HG03460 (cell line): ENCODE measurements around the gene CYP4F2.
"Not testable (repeated sequence)": the region's sequence is repeated elsewhere in the genome, so short reads cannot be mapped to it uniquely, and the experiment has no call there.

Experiments used
- ATAC-seq: cut with Tn5 transposase; IDR thresholded peaks from one replicate; pipeline ENCODE4 v1.9.1; 2021; ENCODE audit not compliant: unreplicated experiment

CYP4F2 gene

DNA sequence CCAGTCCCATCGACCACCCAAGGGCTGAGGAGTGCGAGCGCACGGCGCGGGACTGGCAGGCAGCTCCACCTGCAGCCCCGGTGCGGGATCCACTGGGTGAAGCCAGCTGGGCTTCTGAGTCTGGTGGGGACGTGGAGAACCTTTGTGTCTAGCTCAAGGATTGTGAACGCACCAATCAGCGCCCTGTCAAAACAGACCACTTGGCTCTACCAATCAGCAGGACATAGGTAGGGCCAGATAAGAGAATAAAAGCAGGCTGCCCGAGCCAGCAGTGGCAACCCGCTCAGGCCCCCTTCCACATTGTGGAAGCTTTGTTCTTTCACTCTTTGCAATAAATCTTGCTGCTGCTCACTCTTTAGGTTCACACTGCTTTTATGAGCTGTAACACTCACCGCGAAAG lies 2.2 kb upstream of the CYP4F2 start:
- not testable (repeated sequence) for ATAC-seq

DNA sequence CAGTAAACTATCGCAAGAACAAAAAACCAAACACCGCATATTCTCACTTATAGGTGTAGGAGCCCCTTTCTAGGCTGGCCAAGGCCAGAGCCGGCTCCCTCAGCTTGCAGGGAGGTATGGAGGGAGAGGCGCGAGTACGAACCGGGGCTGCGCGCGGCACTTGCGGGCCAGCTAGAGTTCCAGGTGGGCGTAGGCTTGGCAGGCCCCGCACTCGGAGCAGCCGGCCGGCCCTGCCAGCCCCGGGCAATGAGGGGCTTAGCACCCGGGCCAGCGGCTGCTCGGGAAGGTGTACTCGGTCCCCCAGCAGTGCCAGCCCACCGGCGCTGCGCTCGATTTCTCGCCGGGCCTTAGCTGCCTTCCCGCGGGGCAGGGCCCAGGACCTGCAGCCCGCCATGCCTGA lies 1.7 kb upstream of the CYP4F2 start:
- ATAC-seq = not testable (repeated sequence)

DNA sequence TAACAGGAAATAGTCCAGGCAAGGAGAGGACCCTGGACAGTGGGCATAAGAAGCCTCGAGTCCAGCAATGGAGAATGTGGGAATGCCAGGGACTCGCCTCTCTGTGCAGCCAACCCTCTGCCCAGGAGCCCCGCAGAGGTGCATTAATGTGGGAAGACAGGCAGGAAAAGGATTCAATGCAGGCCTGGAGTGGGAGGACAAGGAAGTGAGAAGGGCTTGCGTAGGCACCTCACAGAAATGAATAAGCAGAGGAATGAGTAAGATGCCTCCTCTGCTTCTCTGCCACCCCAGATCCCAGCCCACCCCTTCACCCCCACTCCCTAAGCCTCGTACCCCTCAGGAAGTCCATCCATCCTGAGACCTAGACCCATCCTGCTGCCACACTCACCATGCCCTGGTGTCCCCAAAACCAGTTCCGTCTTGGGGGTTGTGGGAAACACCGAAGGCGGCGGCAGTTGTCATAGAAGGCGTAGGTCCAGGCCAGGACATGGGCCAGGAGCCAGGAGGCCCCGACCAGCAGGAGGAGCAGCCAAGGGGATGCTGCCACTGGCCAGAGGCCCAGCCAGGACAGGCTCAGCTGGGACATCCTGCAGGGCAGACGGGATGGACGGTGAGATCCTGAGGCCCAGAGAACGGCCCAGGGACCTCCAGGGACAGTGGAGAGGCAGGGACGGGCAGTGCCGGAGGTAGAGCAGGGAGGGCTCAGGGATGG lies 692 bp downstream of the CYP4F2 start:
- ATAC-seq = no peak

DNA sequence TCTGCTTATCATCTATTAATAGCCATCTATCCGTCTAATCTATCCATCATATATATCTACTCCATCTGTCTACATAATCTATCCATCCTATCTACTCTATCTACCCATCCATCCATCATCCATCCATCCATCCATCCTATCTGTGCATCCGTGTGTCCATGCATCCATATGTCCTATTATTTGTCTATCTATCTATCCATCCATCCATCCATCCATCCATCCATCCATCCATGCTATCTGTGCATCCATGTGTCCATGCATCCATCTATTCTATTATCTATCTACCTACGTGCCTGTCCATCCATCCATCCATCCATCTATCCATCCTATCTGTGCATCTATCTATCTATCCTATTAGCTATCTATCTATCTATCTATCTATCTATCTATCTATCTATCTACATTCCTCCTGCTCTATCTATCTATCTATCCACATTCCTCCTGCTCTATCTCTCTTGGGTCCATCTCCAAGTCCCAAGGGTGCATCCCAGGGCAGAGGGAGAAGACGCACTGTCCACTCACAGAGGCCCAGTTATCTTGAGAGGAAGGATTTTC lies 1.9 kb downstream of the CYP4F2 start:
- no peak for ATAC-seq

DNA sequence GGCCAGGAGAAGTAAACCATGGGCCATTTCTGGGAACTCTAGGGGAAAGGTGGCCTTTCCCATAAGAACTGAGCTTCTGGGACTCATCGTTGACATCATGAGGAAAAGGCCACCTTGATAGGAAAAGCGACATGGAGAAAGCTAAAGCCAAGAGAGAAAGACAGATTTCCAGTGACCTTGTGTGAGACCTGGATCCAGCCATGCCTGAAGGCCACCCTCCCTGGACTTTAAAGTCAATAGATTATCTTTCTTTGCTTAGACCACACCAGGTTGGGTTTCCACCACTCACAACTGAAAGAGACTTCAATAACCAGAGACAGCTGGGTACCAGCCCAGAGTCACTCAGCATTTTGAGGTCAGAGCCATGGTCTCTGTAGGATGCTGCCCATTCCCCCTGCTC lies 3.5 kb downstream of the CYP4F2 start:
- no peak for ATAC-seq

DNA sequence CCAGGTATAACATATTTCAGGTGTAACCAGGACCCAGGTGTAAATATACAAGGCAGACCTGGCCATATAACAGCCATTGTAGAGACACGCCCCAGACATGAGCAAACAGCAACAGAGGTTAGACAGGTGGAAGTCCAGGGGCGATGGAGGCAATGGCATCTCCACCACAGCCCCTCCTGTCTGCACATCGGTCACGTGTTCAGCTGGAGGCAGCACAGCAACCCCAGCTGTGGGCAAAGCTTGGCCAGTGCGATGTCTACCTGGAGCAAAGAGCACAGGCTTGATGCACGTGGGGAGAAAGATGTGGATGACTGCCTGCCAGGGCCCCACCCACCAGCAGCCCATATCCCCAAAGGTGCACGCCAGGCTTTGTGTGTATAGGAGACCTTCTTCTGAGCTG lies 4.4 kb downstream of the CYP4F2 start:
- no peak for ATAC-seq

DNA sequence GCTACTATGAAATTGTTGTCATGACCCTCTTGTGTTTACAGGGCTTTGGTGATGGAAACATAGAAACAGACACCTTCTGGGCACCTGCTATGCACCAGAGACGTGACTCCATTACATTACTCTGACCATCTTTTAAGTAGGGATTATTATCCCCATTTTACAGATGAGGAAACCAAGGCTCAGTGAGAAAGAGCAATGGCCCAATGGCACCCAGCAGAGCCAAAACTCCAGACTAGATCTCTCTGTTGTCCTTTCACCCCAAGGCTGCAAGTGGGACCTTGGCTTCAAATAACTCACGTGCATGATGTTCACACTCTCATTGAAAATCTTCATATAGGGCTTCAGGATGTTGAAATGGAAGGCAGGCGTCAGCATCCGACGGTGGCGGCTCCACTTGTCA lies 5.9 kb downstream of the CYP4F2 start:
- no peak for ATAC-seq

DNA sequence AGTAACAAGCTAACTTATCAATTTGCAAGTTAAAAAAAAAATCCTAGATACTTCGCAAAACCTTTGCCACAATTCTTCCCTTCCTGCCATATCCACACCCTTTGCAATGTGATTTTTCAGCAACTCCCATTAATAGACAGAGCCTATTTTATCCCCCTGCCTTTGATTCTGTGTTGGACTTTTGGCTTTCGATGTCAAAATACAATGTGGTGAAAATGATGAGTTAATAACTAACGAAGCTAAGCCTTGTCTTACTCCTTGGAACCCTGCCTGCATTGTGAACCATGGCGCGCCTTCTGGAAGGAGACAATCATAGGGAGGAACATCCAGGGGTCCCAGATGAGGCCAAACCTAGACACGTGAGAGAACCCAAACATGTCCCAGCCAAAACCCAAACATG lies 6.4 kb downstream of the CYP4F2 start:
- ATAC-seq = no peak

DNA sequence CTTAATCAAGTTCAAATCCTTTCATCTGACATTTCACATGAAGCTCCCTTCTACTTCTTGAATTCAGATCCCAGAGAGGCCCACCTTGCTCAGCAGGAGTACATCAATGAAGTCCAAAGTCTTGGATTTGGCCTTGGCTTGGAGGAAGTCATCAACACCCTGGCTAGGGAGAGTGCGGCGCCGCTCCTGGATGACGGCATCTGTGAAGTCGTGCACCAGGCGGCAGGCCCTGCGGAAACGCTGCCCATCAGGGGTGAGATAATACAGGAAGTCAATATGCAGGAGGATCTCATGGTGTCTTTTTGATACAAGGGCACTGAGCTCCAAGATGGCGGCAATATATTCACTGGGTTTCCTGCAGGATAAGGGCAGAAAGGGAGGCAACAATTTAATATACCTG lies 8.5 kb downstream of the CYP4F2 start:
- not testable (repeated sequence) for ATAC-seq

DNA sequence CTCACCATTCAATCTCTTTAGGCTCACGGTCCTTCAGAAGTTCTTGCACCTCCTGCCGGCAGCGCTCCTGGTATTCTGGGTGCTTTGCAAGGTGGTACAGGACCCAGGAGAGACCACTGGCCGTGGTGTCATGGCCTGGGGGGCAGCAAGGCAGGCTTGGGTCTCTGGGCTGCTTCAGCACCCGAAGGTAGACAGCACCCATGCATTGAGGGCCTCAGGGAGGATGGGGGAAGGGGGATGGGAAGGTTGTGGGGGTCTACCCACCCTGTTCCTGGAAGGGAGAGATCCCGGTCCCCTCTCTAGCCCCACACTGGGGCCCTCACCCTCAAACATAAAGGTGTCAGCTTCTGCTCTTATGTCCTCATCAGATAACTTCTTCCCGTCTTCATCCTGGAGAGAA lies 12.0 kb downstream of the CYP4F2 start:
- no peak for ATAC-seq

DNA sequence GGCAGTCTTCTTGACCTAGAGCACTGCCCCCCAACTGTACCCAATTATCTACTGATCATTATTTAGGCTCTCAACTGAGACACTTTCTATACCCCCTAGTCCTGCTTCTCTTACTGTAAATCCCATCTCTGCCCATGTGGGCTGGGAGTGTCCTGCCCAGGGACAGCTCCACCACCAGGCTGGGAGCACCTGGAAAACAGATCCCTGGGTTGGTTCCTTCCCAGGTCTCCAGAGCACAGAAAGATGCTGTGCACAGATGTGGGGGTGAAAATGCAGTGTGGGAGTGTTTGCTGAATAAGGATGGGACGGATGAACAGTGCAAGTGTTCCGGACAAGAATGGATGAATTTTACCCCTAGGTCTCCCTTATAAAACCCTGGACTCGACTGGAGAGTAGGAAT lies 12.7 kb downstream of the CYP4F2 start:
- ATAC-seq = no peak

DNA sequence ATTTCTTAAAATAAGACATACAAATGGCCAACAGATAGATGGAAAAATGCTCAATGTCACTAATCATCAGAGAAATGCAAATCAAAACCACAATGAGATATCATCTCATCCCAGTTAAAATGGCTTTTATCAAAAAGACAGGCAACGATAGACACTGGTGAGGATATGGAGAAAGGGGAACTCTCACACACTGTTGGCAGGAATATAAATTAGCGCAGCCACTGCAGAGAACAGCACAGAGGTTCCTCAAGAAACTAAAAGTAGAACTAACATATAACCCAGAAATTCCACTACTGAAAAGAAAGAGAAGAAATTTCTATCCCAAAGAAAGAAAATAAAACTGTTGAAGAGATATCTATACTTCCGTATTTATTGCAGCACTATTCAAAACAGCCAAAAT lies 14.5 kb downstream of the CYP4F2 start:
- ATAC-seq = not testable (repeated sequence)

DNA sequence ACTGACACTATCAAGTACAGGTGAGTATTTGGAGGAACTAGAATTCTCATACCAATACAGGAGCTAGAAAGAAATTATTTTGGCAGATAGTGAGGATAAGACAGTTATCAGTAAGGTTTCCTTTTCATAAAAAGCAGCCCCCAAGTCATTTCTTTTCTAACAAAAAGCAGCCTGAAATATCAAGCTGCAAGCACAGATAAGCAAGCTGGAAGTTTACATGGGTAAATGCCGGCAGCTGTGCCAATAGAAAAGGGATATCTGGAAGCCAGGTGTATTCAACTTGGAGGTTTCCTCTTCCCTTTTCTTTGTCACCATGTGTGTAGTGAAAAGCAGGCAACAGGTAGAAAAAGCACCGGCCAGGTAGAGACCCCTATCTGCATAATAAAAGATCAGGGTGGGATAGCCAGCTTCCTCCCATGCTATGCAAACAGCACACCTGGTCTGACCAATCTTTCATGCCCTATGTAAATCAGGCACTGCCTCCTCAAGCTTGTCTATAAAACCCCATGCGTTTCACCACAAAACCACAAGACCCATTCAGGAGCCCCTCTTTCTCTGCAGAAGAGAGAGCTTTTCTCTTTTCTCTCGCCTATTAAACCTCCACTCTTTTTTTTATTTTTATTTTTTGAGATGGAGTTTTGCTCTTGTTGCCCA lies 22.9 kb downstream of the CYP4F2 start:
- ATAC-seq = no peak

DNA sequence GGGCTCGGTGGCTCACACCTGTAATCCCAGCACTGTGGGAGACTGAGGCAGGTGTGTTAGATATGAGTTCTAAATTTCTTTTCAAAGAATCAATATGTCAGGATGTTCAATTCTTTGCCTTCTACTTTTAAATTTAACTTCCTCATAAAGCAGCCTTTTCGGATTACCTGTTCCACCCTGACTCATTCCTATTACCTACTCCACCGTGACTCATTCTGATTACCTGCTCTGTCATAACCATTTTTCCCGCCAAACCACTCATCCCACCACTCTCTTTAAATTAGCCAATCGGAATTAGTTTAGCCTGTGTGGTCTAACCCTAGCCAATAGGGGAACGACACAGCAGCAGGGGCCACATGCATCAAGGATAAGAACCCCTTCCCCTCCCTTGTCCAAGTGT lies 24.1 kb downstream of the CYP4F2 start:
- ATAC-seq = not testable (repeated sequence)

DNA sequence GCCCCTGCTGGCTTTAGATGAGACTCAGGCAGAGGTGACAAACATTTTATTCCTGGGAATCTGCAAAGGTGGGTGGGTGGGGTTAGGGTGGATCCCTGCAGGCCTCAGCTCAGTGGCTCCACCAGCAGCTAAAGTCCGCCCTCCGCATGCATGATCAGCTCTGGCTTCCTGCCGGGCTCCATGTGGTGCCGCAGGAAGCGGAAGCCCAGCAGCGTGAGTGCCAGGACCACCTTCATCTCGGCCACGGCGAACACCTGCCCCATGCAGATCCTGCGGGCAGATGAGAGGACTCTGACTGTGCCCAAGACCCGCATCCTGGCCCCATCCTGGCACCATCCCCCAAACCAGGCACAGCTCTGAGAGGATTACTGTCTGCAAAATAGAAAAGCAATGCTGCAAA lies 26.3 kb downstream of the CYP4F2 start:
- no peak for ATAC-seq

DNA sequence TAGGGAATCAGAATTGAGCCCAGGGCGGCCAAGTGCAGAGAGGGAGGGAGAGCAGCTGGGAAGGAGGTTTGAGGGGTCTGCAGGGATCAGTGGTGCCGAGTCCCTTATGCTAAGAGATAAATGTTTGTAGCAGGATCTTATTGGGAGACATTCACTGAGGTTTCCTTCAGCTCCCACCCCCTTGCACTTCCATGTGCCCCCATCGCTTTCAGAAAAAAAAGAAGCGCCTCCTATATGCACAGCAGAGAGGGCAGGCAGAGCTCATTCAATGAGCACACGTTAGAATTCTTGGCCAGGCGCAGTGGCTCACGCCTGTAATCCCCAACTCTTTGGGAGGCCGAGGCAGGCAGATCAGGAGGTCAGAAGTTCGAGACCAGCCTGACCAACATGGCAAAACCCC lies 28.0 kb downstream of the CYP4F2 start:
- no peak for ATAC-seq

DNA sequence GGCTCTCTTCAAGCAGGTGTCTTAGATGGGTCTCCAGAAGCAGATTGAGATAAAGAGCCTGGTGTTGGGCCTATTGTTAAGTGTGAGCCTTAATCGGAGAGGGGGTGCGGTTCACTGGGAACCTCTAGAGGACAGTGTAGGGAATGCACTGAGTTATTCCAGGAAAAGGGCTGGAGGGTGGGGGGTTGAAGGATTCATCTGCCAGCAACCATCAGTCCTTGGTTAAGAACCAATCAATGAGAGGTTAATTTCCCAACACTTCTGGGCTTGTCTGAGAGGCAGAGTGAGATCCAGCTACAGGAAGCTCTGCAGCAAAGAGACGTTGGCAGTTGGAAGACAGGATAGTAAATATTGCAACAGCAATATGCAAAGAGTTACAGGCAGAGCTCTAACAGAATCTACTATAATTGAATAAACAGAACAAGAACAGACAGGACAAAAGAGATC lies 28.7 kb downstream of the CYP4F2 start:
- ATAC-seq = no peak

DNA sequence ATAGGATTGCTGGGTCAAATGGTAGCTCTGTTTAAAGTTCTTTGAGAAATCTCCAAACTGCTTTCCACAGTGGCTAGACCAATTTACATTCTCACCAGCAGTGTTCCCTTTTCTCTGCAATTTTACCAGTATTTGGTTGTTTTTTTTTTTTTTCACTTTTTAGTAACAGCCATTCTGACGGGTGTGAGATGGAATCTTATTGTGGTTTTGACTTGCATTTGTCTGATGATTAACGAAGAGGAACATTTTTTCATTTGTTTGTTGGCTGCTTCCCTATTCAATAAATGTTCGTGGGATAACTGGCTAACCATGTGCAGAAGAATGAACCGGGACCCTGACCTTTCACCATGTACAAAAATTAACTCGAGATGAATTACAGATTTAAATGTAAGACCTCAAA lies 31.2 kb downstream of the CYP4F2 start:
- ATAC-seq = no peak

DNA sequence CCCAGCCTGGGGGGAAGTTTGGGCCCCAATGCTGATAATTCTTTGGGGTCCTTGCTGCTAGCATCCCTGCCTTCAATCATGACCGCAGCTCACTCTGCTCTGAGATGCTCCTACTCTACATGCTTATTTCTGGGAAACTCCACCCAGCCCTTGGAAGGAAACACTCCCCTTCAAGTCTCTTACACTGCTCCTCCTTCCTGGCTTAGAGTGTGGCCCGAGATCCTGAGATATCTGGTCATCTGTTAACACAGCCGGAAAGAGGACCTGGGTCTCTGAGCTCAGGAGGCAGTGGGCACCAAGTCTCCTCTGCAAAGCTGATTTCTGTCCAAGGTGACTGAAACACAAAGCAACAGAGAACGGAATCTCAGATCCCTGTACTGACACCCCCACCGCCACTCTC lies 33.0 kb downstream of the CYP4F2 start:
- no peak for ATAC-seq

DNA sequence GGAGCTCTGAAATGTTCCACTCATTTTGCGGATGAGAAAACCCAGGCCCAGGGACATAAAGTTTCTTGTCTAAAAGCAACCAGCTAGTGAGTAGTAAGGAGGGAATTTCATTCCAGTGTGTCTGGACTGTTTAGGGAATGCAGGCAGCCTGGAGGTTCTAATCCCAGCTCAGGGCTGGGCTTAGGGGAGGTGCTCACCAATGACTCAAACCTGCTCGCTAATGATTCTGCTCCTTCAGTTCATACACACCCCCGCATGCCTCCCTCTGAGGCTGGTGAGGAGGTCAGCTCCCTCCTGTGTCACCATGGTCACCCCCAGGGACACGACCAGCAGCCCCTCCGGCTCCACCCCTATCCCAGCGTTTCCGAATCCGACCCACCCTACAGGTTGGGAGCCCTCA lies 34.6 kb downstream of the CYP4F2 start:
- no peak for ATAC-seq

DNA sequence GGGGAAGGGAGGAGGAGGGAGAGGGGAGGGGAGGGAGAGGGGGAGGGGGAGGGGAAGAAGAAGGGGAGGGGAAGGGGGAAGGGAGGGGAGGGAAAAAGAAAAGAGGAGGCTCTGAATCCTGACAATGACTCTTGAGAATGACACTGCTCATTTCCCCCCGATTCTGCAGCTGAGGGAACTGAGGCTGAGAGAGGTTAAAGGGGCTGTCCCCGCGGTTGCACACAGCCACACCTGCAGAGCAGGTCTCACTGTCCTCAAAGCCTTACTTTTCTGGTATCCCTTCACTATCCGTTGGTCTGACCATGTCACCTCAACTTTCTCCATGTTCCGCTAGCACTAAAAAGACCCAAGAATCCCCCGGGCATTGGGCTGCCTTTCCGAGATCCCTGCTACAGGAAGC lies 35.4 kb downstream of the CYP4F2 start:
- ATAC-seq = no peak

DNA sequence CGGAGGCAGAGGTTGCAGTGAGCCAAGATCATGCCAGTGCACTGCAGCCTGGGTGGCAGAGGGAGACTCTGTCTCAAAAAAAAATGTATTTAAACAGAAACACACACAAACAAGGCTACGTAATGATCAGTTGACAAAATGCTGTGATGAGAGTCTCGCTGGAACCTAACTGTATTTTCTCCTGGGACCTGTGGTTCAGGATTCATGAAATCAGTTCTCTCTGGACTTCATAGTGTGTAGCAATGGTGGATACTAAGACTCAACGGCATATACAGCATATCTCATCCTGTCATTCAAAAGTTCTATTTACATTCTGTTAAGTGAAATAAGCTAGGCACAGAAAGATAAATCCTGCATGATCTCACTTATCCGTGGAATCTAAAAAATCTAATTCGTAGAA lies 37.4 kb downstream of the CYP4F2 start:
- ATAC-seq = no peak

DNA sequence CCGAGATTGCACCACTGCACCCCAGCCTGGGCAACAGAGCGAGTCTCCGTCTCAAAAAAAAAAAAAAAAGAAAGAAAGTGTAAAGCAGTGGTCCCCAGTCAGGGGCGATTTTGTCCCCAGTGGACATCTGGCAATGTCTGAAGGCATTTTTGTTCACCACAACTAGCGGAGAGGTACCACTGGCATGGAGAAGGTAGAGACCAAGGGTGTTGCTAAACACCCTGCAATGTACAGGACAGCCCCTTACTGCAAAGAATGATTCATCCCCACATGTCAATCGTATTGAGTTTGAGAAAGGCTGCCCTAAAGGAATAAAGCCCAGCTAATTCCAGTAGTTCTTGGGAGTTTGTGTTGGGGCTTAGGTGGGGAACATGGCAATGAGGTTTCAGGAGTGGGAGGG lies 38.7 kb downstream of the CYP4F2 start:
- no peak for ATAC-seq
